PC-3 (cell line): ENCODE measurements around the gene FER1L5.

Source experiments
- CTCF ChIP-seq: fragments of 300-600 bp; sonication (generic); conservative IDR thresholded peaks from 2 replicates; pipeline ENCODE4 v1.5.1; 2017; ENCODE audit warnings: antibody characterized with exemption, low read depth, mild to moderate bottlenecking, low read length
- EZH2 ChIP-seq: fragments of 300-600 bp; sonication (generic); IDR thresholded peaks from one replicate; pipeline ENCODE4 v1.6.1; 2017; ENCODE audit warnings: antibody characterized with exemption, mild to moderate bottlenecking, low read length; ENCODE audit not compliant: unreplicated experiment

GRCh38 chr2:96689431-96689991, 46.9 kb downstream of the FER1L5 start:
- TF ChIP-seq CTCF (no peak), EZH2 (no peak)
